ENCODE measurements around the gene ZBTB7A. TPM values are rescaled to one million over a fixed set of nuclear protein-coding genes. Genes with fewer than 3 reads are reported as not detected.
A peak's percentile ranks its signal among the peaks of the same experiment; 100 is the strongest.

The ZBTB7A gene
- 30.1 and 37.1 TPM in 2 replicates for total RNA-seq
- 17.0 TPM for polyA plus RNA-seq (2012)

DNA sequence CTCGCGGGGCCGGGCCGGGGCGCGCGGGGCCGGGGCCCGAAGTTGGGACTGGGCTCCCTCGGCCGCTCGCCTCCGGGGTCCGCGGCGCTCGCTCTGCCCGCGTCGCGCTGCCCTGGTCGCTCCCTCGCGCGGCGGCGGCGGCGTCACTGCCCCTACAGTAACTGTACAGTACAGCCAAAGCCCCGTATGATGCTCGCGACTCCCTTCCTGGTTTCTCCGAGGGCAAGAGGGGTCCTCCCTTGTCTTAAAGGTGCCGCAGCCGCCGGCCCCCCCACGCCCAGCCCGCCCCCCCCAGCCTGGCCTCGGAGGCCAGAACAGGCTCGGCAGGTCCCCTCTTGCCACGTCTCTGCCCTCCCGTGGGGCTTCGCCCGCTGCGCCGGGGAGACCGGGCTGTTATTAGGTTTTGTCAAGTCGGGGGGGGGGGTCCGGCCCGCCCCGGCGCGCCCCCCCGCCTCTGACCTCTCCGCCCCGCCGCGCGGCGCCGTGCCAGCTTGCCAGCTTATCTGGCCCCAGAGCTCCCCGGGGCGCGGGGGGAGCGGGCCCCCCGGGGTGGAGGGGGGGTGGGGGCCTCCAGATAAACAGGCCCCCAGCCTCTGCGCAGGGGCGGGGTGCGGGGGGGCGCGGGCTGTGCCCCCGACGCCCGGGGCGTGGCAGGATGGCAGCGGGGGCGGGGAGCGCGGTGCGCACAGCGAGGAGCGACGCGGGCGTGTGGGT lies at the start of gene ZBTB7A:
ZBTB7A (minus strand) TSS at position 218 of the 714 bp plus-strand sequence. CDS start 11,667 bp downstream, outside the sequence.
- DNase-seq (ENCODE audit: low read depth) = peak; percentile 75

DNA sequence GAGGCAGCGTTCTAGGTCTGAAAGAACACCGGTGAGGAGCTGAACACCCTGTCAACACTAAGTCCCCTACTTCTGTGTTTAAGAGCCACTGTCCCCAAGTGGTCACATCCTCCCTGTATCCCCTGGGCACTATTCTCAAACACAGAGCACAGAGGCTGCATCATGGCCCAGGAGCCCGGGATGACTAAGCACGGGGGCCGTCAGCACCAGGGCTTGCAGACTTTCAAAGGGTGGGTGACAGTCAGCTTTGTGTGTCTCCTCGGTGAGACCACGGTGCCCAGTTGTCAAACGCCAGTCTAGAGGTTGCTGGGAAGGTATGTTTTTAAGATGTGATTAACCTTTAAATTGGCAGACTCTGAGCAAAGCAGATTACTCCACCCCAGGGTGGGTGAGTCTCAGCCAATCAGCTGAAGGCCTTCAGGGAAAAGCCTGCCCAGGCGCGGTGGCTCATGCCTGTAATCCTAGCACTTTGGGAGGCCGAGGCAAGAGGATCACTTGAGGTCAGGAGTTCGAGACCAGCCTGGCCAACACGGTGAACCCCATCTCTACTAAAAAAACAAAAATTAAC lies 49.2 kb upstream of the ZBTB7A start:
- no peak for DNase-seq (ENCODE audit: low read depth)

DNA sequence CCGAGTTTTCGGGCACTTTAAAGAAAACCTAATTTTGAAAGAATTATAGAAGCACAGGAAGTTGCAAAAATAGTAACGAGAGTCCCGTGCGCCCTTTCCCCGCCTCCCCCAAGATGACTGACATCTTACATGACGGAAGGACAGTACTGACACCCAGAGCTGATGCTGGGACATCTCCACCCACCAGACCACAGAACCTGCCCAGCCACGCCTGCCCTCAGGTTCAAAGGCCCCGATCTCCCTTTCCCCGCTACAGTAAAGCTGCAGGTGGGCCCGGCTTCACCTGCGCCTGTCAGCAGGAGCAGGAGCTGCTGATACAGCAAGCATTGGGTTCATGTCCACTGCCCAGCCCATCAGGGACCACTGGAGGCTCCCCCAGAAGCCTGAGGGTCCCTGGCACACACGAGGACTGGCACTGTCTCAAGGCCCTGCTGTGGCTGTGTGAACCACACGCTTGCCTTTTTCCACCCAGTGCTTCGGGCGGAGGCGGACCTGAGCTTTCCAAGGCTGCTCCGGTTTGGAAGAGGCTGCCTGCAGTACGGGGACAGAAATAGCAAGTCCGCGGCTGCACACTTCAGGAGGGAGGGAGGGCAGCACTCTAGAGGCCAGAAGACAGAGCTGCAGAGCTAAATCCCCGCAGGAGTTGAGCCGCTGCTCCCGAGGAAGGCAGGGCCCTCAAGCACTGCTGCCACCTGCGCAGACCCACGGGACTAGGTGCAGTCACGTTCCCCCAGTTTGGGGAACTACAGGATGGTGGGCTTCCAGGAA lies 48.5 kb upstream of the ZBTB7A start:
- DNase-seq (ENCODE audit: low read depth) = no peak

DNA sequence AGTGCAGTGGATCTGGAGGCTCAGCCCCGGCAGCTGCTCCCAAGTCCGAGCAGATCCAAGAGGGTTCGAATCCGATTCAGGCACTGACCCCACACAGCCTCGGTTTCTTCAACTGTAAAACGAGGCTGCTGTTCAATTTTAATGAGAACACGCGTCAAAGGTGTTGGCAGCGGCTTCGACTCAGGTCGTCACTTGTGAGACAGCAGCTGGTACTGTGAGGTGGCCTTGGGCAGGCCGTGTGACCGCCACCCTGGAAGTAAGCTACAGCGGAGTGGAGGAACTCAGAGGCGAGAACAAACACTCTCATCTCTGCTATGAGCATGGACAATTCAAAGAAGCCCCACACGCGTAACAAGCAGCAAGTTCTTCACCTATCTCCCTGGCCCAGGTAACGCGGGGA lies 47.5 kb upstream of the ZBTB7A start:
- no peak for DNase-seq (ENCODE audit: low read depth)

DNA sequence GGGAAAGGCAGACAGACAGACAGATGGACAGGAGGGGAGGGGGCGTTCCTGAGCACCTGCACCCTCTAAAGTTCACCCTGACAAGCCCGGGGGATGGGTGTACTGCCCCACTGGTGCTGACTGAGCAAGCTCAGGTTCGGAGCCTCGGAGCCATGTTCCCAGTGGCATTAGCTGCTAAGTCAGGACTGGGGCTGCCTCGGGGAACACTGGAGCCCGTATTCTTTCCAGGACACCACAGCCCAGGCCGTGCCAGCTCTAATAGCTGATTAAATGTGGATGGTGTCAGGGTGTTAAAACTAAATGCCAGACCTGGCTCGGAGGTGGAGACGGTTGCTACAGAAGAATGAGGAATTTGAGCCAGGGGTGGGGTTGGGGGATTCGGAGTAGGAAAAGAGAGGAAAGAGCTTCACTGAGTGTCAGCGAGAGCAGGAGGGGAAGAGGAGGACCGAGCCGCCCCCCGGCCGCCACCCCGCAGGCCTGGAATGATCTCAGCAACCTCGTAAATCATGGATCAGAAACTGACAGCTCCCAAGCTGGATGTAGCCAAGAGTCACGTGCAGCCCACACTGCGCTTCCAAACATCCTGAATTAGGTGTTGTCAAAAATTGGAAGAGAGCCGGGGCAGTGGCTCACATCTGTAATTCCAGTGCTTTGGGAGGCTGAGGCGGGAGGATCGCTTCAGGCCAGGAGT lies 46.8 kb upstream of the ZBTB7A start:
- no peak for DNase-seq (ENCODE audit: low read depth)

DNA sequence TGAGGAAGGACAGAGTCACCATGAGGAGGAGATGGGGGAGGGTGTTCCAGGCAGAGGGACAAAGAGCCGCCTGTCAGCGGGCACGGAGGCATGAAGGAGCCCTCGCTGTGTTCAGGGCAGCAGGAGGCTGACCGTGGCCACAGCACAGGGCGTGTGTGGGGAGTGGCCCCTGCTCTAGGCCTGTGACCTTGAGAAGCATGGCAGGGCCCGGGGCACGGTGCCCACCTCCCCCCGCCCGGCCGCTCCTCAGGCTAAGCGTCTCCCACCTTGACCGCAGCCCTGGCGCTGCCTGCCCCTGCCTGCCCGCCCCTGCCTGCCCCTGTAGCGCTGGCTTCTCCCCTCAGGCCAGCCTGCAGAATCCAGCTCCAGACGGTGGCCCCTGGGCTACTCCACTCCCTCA lies 45.7 kb upstream of the ZBTB7A start:
- no peak for DNase-seq (ENCODE audit: low read depth)

DNA sequence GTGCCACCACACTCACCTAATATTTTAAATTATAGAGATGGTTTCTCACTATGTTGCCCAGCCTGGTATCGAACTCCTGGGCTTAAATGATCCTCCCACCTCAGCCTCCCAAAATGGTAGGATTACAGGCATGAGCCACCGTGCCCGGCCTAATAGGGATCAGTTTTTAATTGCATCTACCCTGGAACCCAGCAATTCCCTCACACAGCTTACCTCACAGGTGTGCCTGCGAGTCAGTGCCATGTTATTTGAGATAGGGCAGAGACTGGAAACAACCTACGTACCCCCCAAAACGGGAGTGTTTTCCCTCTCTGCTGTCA lies 42.9 kb upstream of the ZBTB7A start:
- no peak for DNase-seq (ENCODE audit: low read depth)

DNA sequence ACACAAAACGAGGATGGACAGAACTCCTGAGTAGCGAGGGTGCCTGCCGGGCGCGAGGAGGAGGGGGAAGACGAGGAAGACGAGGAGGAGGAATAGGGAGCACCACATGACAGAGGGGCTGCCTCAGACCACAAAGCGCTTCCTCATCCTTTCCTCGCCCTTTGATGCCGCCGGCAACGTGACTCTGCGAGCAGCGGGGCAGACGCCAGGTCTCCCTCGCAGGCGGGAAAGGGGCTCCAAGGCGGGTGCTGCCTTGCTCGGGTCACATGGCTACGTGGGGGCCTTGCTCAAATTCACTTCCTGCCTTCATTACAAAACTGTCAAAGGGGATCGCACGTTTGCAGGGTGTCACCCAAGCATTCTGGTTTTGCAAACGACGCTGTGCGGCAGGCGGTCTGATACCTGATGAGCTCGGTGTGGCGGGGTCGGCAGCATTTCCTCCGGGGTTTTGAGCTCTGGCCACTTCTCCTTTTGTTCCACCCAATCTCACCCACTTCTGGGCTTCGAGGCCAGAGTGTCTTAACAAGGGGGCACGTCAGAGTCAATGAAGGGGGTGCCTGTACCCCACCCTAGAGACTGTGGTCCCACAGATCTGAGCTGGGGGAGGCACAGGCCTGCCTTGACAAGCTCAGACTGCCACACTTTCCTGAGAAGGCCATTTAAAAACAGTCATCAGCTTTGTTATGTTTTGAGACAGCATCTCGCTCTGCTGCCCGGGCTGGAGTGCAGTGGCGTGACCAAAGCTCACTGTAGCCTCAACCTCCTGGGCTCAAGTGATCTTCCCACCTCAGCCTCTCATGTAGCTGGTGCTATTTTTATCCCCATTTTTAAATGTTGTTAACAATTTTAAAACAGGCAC lies 42.3 kb upstream of the ZBTB7A start:
- DNase-seq (ENCODE audit: low read depth) = no peak

DNA sequence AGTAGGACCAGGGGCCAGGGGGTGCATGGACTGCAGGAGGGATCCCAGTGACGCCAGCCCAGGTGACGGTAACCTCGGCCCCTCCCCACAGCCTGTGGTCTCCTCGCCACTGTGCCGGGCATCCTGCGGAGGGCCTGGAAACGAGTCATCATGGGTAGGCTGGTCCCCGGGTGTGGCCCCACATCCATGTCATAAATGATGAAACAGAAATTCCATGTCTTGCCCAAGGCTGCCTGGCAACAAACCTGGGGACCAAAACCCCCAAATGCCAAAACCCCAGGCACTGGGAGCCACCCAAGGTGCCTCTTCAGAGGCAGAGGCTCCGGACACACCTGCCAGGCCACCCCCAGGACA lies 36.4 kb upstream of the ZBTB7A start:
- DNase-seq (ENCODE audit: low read depth) = no peak

DNA sequence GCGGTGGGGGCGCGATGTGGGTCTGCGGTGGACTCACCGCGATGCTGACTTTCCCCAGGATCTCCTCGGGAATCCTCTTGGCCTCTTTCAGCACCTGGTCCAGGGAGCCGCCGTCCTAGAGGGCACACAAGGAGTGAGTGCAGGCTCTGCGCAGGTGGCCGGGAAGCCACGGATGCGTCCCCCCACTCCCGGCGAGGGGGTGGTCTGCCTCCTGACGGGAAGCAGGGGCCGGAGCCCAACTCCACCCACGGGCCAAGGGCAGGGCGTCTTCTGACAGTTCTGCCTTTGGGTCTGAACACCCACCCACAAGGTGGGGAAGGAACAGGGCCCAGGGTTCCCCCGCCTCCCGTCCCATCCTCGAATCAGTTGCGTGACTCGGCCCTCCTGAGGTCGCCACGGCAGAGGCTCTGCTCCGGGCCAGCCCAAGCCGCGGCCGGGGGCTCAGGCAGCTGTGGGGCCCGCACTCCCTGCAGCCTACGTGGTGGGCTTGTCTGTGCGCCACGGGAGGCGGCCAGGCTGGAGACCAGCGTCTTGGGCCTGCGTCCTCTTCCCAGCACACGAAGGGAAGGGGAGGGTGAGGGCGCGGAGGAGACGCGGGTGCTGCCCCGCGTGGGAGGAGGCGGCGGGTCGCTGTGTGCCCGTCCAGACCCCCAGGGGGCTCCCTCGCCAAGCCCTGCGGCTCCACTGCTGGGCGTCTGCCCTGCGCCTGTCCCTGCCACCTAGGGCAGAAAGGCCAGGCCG lies 35.8 kb upstream of the ZBTB7A start:
- no peak for DNase-seq (ENCODE audit: low read depth)

DNA sequence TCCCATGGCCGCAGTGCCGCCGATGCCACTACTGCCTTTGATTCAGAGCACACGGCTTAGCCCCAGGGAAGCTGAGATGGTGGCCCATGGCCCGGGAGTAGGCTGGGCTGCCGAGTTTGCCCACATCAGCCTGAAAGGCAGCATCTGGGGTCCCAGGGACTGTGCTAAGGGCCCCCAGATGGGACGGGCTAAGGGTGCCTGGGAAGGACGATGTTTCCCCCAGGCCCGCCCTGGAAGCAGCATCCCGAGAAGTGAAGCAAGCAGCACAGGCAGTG lies 34.7 kb upstream of the ZBTB7A start:
- no peak for DNase-seq (ENCODE audit: low read depth)

DNA sequence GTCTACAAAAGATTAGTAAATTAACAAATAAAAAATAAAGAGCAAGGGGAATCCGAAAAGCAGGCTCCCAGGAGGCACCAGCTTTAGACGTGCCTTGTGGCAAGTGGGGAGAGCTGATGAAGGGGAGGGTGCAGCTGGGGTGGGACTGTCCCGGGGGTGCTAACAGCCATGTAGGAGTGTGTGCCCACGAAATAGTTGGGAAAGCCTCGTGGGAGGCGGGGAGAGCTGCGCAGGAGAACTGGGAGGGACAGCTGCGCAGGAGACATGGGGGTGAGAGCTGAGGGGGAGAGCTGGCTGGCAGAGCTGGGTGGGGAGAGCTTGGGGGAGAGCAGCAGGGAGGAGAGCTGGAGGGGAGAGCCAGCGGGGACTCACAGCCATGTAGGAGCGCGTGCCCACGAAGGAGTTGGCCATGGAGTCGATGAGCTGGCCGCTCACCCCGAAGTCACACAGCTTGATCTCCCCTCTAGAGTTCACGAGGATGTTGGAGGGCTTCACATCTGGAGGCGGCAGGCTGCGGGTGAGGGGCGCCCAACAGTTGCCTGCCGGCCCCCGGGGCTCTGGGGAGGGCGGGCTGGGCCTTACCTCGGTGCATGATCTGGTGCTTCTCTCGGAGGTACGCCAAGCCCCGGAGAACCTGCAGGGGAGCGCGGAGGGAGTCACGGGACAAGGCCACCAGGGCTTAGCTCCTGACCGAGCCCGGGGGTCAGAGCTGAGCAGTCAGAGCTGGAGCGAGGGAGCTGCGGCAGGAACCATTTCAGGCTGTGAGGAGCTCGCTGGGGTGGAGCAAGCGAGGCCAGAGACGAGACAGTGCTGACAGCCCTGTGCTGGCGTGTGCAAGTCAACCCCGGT lies 34.2 kb upstream of the ZBTB7A start:
- no peak for DNase-seq (ENCODE audit: low read depth)

DNA sequence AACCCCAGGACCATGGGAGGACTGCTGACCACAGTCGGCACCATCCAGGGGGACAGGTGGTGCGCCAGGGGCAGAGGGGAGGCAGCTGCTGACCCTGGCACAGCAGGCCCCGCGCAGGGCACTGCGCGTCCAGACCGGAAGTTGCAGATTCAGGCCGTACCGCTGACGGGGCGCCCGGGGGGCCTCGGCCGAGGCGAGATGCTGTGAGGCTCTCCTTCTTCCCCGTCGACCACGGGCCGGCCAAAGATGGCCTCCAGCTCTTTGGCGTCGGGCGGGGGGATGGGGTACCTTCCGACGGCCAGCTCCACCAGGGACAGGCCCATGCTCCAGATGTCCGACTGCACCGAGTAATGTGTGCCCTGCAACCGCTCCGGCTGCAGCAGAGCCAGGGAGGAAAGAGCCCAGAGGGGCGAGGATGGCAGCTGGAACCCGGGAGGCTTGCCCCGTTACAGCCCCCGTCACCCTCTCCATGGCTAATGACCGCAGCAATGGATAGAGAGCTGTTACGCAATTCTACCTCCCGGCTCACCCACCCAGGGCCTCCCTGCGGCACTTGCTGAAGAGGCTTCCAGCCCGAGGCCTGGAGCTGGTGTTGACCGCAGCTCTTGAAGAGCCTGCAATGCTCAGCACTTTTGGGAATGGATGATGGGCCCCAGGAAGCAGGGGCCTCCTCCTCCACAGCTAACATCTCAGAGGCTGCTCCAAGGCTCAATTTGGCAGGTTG lies 32.5 kb upstream of the ZBTB7A start:
- DNase-seq (ENCODE audit: low read depth) = no peak

DNA sequence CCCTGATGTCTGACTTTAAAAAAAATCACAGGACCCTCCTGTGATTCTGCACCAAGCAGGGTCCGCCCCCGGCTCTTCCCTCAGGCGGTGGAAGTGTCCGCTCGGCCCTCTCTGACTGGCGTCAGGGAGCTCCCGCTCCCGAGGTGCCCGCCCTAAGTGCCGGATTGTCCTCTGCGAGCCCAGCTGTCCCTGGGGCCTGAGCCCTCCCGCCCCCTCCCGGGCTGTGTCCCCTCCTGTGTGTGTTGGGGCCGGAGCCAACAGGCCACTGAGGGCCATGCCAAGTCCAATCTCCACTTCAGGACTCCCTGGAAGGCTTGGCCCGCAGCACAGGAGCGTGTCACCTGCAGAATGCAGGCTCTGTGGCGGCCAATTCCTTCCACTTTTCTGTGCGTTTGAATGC lies 31.8 kb upstream of the ZBTB7A start:
- peak; percentile 21 for DNase-seq (ENCODE audit: low read depth)

DNA sequence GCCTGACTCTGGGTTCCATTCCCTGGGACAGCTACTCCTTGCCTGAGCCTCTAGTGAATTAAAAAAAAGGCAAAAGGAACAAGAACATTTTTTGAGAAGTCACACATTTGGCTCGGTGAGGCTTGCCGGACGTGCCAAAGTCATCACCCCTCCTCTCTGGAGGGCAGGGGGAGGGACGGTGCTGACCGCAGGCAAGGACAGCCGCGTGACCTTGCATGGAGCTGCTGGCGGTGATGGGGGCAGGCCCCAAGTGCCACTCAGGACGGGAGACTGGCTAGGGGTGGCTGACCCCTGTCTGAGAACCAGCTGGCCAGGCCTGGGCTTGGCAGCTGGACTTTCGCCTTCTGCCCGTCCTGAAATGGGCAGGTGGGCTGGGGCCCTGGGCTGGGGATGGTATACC lies 30.8 kb upstream of the ZBTB7A start:
- no peak for DNase-seq (ENCODE audit: low read depth)

DNA sequence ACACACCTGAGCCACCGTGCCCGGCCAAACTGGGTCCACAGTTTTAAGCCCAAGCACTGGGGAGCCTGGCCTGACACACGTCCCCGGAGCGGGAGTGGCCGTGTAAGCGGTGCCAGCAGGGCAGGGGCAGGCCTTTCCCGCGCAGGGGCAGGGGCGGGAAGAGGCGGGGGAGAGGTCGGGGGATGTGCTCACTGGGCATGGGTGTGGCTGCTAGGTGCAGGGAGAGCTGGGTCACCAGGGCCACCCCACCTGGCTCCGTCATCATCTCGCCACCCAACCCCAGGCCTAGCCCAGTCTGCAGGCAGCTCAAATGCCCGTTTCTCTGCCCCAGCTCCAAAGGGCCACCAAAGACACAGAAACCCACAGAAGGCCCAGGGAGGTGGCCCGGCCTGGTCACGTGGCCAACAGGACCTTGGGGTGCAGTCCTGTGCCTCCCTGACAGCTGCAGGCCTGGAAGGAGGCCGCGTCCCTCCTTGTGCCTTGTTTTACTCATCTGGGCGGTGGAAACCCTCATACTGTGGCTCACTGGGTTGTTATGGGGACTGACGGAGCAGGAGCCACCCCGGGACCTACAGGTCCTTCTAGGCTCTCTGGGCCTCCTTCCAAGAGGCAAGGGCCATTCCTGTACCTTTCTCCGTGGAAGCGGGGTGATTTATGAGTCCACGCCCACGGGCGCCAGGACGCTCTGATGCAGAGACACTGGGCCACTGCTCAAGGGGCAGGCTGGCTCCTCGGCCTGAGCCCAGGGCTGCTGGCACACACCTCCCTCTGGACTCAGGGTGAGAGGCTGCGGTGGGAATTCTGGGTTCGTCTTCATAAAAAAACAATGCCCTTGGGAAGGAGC lies 29.6 kb upstream of the ZBTB7A start:
- no peak for DNase-seq (ENCODE audit: low read depth)

DNA sequence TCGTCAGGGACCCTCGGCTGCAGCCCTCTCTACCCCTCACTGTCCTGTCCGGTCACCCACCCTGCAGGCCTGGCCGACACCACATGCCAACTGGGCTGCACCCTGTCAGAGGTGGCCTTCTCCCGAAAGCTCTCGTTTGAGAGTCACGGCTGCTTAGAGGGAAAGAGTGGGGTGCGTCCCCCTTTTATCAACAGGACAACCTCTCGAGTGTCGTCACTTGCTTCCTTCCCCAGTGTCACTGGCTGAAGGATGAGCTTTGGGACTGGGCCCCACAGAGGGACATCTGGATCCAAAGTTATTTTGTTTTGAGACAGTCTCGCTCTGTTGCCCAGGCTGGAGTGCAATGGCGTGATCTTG lies 28.8 kb upstream of the ZBTB7A start:
- DNase-seq (ENCODE audit: low read depth) = no peak

DNA sequence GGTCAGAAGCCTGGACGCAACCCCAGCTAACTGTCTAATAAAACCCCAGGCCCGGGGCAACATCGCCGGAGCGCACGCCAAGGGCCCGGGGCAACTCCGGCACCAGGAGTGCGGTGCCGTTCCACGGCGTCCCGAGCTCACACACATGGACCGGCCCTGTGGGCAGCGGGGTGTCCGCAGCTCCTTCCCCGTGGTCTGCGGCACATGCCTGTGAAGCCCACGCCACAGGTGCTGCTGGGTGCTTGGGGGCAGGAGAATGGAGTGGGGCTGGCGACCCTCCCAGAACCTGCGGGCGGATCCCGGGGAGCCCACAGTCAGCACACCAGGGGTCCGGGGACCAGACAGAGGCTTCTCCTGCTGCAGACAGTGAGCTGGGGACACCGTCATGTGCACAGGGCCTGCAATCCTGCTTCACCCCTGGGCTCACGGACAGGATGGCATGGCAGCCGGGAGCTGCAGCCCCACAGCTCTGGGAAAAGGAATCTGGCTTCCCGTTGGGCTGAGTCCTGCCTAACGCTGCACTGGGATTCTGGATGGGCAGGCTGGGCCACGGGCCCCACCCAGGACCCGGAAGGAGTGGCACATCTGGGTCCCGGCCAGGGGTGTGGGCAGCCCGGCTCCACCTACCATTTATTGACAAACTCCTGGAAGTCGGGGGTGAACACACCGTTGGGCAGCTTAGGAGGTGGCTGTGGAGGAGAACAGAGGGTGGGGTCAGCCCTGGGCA lies 28.2 kb upstream of the ZBTB7A start:
- peak; percentile 39 for DNase-seq (ENCODE audit: low read depth)
